NCI-H128 (cell line): ENCODE results near the gene ISCA1.

Experiments used
- DNase-seq: peaks from one replicate; lab custom pipeline; 2025; ENCODE audit not compliant: unreplicated experiment; lab: John Stamatoyannopoulos, UW

Gene ISCA1

GRCh38 chr9:86238861-86239770, 43.2 kb downstream of the ISCA1 start:
- DNase-seq, result no peak

GRCh38 chr9:86230858-86231257, 51.5 kb downstream of the ISCA1 start:
- no peak for DNase-seq

GRCh38 chr9:86222667-86223066, 59.7 kb downstream of the ISCA1 start:
- no peak for DNase-seq

- no peak for DNase-seq
Observed at GRCh38 chr9:86219606-86220005, 62.7 kb downstream of the ISCA1 start.

GRCh38 chr9:86217076-86217755, 65.1 kb downstream of the ISCA1 start:
- no peak for DNase-seq
